ENCODE measurements around the gene C1QL2.

- TF ChIP-seq POLR2A (IDR thresholded peaks at IDR 0.05) = no peak
- no peak for TF ChIP-seq CTCF (IDR thresholded peaks at IDR 0.05)
These were observed 52.2 kb downstream of the C1QL2 start for GRCh38 chr2:119106301-119106897.
